Measurements from ENCODE around the gene COL25A1. TPM values are rescaled to one million over a fixed set of nuclear protein-coding genes. Genes with fewer than 3 reads are reported as not detected.

COL25A1 gene
- total RNA-seq, 1 experiment from 2014 or later = 4.2 TPM

DNA sequence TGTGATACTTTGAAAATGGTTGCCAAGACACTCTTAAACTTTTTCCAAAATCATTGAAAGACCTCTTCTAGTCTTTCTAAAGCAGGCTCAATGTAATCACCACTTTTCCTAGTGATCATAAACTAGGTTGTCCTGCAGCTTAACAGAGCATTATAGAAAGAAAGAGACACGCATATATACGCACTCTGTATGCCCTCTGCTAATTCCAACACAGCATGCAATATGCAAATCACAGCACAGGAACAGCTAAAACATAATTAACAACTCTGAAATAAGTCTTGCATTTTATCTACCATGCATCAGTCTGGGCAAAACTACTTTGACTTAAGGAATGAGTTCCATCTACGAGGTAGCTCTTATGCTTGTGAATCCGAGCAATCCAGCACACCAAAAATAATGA is 94.6 kb downstream of the COL25A1 start:
- H2BK15ac ChIP-seq (ENCODE audit: low read depth, low read length) = no peak overlapping the region
- no peak overlapping the region for H3K23ac ChIP-seq (ENCODE audit: insufficient read length, low read depth, low read length)
- H3K4me1 Mint-ChIP-seq = peaks cover 9 to 17% of the 10 kb centered on the region in 2 experiments
- TF ChIP-seq, protein P1, sequence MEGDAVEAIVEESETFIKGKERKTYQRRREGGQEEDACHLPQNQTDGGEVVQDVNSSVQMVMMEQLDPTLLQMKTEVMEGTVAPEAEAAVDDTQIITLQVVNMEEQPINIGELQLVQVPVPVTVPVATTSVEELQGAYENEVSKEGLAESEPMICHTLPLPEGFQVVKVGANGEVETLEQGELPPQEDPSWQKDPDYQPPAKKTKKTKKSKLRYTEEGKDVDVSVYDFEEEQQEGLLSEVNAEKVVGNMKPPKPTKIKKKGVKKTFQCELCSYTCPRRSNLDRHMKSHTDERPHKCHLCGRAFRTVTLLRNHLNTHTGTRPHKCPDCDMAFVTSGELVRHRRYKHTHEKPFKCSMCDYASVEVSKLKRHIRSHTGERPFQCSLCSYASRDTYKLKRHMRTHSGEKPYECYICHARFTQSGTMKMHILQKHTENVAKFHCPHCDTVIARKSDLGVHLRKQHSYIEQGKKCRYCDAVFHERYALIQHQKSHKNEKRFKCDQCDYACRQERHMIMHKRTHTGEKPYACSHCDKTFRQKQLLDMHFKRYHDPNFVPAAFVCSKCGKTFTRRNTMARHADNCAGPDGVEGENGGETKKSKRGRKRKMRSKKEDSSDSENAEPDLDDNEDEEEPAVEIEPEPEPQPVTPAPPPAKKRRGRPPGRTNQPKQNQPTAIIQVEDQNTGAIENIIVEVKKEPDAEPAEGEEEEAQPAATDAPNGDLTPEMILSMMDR (conservative IDR thresholded peaks at IDR 0.05) = no peak
- H2BK20ac ChIP-seq (ENCODE audit: low read depth, low read length, poor library complexity, severe bottlenecking) = no peak overlapping the region
- H4K20me1 ChIP-seq (ENCODE audit: control insufficient read depth, insufficient read depth, insufficient read length) = no peaks in the 10 kb centered on the region
- no peaks in the 10 kb centered on the region for H3K79me2 ChIP-seq (ENCODE audit: insufficient read depth, low read length)
- H3K18ac ChIP-seq (ENCODE audit: insufficient read length, low read depth, low read length) = no peak overlapping the region
- H2BK120ac ChIP-seq (ENCODE audit: low read depth, low read length, poor library complexity, severe bottlenecking) = no peak overlapping the region
- H3K79me1 ChIP-seq (ENCODE audit: insufficient read depth, low read depth, low read length, poor library complexity, severe bottlenecking) = no peaks in the 10 kb centered on the region
- no peak for DNase-seq
- no peak overlapping the region for H3T11ph ChIP-seq (ENCODE audit: low read length)
- no peak overlapping the region for H2AK5ac ChIP-seq (ENCODE audit: insufficient read length, low read length)
- H3K4me1 ChIP-seq (ENCODE audit: insufficient read depth, low read length) = no peaks in the 10 kb centered on the region; the same call in 1 of the 2 replicates
- H3K36me3 Mint-ChIP-seq (ENCODE audit: insufficient read depth in 1 of 3, low read depth in 3 of 3) = no peaks in the 10 kb centered on the region
- no peak overlapping the region for H3K4me3 Mint-ChIP-seq
- H4K8ac ChIP-seq (replicated peaks; ENCODE audit: insufficient read length, low read depth, low read length) = no peak overlapping the region
- H3K27ac Mint-ChIP-seq = peak overlapping the region in 1 of 3 experiments; percentile 32; a peak in 1 of 7 replicates
- H3K27ac ChIP-seq (ENCODE audit: insufficient read length, low read depth, low read length) = no peak overlapping the region
- H3K9me3 Mint-ChIP-seq = no peaks in the 10 kb centered on the region
- whole genome bisulfite sequencing (ENCODE audit: extremely low coverage, insufficient read length, low lambda C conversion rate) = no CpG with 5 or more reads among the region's 4 CpGs
- no peak overlapping the region for H3K14ac ChIP-seq (ENCODE audit: insufficient read depth, low read length)
- H3K23me2 ChIP-seq (ENCODE audit: insufficient read length, low read depth, low read length, poor library complexity, severe bottlenecking) = no peaks in the 10 kb centered on the region
- H4K5ac ChIP-seq (ENCODE audit: insufficient read length, low read depth, low read length) = no peak overlapping the region
- no peaks in the 10 kb centered on the region for H3K9me3 ChIP-seq (ENCODE audit: control insufficient read depth, low read depth, low read length)
- no peak overlapping the region for H2BK5ac ChIP-seq (ENCODE audit: insufficient read length, low read length)
- no peak overlapping the region for H4K91ac ChIP-seq (ENCODE audit: insufficient read length, low read depth, low read length)
- no peak overlapping the region for H2AFZ ChIP-seq (ENCODE audit: low read length)
- H3K56ac ChIP-seq (ENCODE audit: insufficient read length, low read depth, low read length) = no peak overlapping the region
- H3K4me2 ChIP-seq (ENCODE audit: insufficient read depth, insufficient read length, low read length) = no peak overlapping the region
- H3K4ac ChIP-seq (ENCODE audit: low read depth, low read length) = no peak overlapping the region
- no peaks in the 10 kb centered on the region for H3K27me3 Mint-ChIP-seq (ENCODE audit: low read depth)
- no peaks in the 10 kb centered on the region for H3K27me3 ChIP-seq (ENCODE audit: insufficient read depth, low read length)
- H2BK12ac ChIP-seq (ENCODE audit: insufficient read length, low read depth, low read length) = no peak overlapping the region
- H3K9ac ChIP-seq (ENCODE audit: extremely low read depth, insufficient read length, low read length) = no peak overlapping the region
